HG02885 (cell line): ENCODE results near the gene RARB.

Experiments used
- ATAC-seq: cut with Tn5 transposase; IDR thresholded peaks from one replicate; pipeline ENCODE4 v1.9.1; 2021; ENCODE audit warnings: mild to moderate bottlenecking; ENCODE audit not compliant: unreplicated experiment, poor library complexity

The RARB gene

DNA sequence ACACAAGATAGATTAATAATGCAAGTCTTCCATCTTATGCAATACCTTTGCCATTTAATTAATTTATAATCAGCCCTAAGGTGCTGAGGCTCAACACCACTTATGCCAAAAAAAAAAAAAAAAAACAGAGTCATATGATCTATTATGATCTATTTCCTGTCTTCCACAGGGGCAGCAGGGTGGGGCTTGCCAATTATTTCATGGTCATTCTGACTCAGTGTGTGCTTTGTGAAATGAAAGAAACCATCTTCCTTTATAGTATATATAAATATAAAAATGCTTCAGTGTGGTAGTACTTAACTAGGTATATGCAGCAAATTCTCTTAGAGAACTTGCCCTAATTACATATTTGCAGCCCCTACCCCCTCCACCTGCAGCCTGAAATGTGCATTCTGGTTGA is 7.2 kb upstream of the RARB start:
- no peak for ATAC-seq

DNA sequence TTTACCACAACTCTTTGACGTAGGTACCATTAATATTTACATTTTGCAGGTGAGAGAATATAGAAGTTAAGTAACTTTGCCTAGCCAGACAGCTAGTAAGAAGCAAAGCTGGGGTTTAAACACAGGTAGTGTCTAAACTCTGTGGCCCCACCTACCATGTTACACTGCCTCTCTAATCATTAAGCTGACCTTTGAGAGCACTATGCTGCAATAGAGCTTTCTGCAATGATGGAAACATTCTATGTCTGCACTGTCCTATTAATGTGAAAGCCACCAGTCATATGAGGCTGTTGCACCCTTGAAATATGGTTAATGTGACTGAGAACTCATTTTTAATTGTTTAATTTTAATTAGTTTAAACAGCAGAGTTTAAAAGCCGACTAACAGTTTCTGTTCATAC is 6.3 kb upstream of the RARB start:
- ATAC-seq: no peak

DNA sequence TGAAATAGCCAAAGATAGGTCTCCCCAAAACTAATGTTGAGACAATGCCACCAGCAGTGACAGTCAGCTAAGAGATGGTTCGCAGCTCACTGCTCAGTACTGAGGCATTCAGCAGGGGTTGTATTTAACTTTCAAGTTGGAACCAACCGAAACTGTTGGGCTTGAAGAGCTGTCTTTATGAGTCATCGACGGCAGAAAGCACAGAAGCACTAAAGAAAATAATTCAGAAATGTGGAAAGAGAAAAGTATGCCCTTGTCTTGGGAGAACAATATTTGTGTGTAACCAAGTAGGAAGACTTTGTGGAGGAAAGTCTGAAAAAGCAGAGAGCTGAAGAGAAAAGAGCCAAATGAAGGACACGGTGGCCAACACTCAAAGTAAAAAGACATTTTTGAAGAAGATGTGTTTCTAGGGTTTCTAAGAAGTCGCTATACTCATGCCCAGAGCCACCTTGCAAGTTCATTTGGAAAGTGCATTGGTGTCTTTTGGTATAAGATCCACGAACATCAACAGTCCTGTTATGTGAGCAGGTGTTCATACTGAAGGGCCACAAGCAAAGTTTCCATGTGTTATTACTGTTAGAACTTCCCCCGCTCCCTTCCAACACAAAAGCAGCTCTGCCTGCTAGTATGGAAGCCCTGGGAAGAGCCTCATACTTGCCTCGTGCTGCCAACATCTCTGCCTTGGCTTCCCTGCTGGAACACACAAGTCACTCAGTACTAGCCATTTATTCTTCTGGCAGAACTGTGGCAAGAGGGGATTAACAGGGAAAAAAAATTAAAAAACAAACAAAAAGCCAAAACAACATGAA is 4.1 kb upstream of the RARB start:
- ATAC-seq: no peak

DNA sequence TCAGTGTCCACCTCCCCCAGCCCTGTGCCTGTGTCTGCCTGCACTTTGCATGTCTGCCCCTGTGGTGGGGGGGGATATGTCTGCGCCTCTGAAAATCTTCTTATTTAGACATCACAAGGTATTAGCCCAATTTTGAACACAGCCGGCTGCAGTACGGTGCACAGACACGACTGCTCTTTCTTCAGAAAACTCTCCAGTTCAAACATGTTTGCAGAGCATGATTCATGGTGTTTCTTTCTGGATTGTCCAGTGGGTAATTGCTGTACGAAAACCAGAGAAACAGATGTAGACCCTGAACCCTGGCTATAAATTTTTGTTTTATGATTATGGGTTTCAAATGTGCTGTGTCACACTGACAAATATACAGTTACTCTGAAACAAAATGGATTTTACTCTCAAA is 3.4 kb upstream of the RARB start:
- ATAC-seq: no peak

DNA sequence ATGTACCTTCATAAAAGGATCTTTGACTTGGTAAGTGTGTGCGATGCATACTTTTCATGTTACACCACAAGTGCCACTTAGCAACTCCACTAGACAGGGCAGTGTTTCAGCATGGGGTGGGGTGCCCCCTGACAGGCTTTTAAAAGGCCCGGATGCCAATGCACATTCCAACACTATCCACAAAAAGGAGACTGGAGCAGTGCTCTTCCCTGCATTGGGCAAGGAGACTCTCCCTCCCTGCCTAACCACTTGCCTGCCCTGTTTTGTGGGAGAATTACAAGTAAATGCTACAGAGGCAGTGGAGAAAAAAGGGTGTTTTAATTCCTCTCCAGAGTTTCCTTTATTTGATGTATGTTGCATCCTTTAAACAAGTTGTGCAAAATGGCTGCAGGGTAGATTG is 1.7 kb upstream of the RARB start:
- ATAC-seq: no peak

DNA sequence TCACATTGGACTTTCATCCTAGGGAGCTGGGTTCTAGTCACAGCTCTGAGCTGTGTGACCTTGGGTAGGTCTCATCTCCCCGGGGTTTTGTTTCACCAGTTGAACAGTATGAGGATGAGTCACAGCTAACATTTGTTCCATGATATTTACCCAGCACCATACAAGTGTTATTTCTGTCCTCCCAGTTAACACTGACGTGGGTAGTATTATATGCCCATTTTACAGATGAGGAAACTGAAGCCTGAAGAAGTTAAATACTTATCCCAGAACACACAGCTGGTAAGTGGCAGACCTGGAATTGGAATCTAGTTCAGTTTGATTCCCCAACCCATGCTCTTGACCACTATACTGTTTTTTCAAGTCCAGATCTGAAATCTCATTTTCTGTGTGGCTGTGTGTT is 908 bp upstream of the RARB start:
- no peak for ATAC-seq

DNA sequence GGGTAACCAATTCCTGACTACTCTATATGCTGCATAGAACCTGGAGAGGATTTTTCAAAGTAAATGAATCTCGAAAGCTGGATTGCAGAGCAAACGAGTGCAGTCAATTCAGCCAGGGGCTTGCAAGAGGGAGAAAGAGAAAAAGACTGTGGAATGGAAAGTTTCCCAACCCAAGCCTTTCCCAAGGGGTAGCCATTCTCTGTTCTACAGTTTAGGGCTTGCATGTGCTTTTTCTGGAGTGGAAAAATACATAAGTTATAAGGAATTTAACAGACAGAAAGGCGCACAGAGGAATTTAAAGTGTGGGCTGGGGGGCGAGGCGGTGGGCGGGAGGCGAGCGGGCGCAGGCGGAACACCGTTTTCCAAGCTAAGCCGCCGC is 511 bp upstream of the RARB start:
- ATAC-seq: no peak

DNA sequence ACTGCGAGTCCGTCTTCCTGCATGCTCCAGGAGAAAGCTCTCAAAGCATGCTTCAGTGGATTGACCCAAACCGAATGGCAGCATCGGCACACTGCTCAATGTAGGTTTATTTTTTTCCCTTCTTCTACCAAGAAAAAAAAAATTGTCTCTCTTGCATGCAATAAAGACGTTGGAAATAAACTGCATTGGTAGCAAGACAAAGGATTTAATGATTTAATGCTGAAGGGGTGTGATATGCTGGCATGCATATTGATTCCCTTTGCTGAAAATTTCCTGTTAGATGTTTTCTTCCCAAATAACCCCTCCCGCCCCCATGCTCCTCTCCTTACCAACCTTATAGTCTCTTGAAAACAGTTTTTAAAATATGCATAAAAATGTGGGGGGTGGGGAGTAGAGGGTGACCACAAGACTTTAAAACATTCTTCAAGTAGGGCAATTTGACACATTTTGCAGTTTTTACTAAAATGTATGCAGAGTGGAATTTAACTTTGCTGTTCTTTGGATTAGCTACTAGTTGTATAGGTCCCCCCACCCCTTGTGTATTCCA is 799 bp downstream of the RARB start:
- ATAC-seq: no peak

DNA sequence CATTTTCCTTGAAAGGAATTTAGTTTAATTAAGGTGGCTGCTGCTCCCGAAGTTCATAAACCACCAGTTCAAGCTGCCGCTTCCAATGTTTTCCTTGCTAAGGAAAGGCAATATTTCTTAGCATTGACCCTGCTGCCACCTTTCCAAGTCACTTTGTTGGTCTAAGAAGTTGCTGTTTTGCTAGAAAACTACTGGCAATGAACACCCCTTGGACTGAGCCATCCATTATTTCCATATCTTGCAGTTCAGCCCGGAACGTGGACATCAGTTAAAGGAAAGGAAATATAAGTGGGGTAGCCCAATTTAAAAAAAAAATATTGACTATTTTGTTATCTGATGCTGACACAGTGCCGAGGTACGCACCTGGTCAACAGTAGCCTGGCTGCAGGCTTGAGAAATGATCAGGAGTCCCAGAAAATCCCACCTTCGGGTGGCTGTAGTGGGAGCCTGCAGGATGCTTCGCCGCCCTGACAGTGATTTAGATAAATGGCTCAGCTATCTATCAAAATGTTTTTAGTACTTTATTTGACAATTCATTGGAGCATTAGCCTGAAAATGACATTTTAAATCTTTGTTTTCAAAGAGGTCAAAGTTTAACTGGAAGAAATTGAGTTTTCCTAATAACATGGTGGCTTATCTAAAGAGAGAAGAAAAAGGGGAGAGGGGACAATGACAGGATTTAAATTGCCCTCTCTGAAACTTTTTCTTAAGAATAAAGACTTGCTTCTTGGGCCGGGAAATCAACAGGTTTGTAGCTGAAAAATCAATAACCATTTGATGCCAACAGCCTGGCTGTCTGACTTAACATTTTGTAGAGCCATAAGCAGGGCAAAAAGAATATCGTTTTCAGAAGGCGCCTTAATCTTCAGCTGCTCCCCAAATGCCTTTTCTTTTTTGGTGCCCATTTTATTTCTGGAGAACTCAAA is 1.6 kb downstream of the RARB start:
- no peak for ATAC-seq

DNA sequence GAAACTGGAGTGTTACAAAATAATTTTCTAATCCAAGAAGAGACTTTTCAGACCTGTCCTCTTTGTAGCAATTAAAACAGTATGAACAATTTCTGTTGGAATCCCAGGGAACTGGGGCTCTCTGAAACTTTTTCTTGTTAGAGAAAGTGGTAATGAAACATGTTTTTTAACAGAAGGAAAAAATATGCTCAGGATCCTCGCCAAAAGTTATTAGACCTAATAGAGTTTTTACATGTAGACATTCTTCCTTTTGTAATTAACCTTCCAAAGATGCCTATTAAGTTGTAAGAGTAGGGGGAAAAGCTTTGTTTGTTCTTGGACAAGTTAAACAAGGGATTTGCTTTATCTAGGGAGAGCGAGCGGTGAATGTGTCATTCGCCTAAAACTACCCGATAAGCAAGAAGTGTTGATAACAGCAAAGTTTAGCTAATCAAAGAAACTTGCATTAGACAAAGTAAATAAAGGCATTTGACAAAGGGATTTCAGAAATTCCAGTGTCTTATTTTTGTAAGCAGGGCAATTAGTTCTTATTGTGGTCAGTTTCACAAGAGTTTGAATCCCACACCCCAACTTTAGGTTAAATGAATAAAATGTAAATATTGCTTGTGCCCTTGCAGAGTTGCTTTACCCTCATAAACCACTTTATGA is 2.3 kb downstream of the RARB start:
- no peak for ATAC-seq

DNA sequence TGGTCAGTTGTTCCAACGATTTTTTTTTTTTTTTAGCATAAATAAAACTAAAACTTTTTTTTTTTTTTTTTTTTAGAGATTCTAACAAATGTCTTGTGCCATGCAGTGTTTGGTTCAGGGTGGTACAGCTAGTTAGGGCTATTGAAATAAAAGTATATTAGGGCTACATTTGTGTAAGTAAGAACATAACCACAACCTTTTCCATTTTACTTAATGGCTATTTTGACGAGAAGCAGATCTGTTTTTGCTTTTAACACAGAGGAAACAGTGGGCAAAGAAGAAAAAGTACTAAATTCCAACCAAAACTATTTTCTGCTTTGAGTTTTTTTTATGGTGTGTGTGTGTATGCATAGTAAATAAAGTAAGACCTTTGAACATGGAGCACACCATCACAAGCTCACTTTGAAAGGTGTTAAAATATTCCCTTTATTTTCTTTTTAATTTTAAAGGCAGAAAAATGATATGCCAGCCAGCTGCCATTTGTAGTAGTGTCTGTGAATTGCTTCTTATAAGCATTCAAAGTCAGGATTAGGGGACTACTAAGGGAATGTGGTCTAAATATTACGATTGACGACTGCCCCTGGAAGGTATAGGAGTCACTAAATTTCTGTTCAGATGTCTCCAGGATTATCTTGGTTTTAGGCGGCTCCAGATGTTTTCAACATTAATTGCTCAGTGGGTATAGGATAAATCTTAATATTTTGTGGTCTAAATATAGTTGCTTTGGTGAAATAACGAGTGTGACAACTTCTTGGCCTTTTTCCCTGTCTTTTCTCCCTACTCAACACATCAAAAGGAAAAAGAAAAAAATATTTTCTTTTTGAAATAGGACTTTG is 3.1 kb downstream of the RARB start:
- ATAC-seq: no peak

DNA sequence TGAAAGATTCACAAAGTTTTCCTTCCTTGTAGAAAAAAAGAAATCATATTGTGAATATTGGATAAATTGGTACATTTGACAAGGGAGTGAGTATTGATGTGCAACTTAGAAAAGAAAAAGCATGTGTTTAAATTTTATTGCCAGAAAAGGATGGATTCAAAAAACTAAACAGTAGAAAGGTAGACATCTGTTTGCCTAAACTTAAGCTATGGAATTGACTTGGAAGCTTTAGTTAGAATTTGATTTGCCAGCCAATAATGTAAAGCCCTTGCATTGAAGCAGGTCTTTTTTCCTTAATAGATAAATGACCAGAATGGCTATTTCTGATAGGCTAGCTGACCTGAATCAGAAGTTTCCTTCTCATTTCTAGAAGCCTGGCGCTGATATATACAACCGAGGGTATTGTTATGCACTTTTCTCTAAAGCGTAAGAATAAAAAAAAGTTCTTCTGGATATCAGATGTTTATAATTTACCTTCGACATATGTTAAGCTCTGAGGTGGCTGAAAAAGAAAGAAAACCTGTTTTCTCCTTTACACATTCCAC is 4.2 kb downstream of the RARB start:
- ATAC-seq: no peak

DNA sequence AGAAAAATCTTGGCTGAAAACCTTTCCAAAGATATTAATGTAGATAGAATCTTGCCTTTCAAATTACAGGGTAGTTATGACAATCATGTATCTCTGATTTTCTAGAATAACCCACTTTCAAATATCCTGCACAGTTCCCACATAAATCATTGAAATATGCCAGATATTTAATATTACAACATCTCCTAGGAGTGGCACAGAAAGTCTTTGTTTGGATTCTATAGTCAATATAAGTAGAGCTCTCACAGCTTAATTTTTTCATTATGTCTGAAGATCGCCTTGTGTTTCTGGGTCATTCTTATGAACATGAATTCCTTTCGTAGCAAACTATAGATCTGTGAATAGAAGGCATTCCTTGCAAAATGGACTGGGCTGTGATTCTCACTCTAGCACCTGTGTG is 5.0 kb downstream of the RARB start:
- no peak for ATAC-seq

DNA sequence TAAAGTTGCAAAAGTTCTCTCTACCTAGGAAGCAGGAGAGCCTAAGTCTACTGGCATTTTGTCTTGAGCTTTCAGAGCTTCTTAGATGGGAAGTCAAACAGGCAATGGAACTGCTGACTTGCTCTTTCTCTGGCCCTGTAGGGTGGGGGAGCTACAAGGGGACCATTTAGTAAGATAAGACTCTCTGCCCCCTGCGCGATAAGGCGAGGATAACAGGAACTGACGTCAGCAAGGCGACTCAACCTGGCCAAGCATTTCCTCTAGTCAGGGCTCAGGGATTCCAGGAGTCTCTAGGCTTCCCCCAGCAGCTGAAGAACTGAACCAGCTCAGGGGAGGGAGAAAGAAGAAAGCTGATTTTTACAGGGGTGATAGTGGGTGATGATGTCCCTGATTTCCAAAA is 5.8 kb downstream of the RARB start:
- no peak for ATAC-seq

DNA sequence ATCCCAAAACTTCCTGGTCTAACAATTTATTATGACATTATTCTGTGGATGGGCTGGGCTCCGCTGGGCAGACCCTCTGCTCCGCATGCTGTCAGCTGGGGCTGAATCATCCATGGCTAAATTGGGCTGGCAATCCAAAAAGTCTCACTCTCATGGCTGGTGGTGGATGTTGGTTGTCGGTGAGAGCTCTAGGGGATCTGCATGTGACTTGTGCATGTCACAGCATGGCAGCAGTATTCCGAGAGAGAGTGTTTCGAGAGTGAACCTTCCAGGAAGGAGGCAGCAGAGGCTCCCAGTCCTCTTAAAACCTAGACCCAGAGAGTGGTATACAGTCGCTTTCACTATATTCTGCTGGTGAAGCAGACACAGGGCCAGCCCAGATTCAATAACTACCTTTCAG is 9.9 kb downstream of the RARB start:
- ATAC-seq: no peak

DNA sequence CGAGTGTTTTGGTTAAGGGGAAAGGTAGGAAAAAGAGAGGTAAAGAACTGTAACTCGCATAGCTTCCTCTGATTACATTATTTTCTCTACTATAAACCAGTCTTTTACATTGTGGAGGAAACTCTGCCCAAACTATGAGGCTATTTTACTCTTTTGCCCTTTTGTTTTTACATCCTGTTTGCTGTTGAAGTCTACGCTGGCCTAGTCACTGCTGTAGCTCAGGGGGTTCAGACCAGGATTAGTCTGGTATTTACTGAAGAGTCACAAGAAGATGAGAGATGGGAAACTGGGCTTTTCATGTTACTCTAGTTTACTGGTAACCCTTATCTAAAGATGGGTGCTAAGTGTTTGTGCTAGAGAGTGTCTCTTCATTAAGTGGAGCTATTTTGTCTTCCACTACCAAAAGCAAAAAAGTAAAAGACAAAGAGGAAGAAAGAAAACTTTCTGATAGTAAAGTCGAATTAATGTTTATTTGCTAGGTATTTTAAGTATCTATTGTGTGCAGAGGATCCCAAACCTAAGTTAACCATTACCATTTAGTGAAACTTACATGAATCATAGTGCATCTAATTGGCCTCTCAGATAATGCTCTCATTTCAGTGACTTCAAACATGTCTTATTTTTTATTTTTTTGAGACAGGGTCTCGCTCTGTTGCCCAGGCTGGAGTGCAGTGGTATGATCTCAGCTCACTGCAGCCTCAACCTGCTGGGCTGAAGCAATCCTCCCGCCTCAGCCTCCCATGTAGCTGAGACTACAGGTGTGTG is 10.9 kb downstream of the RARB start:
- ATAC-seq: no peak

DNA sequence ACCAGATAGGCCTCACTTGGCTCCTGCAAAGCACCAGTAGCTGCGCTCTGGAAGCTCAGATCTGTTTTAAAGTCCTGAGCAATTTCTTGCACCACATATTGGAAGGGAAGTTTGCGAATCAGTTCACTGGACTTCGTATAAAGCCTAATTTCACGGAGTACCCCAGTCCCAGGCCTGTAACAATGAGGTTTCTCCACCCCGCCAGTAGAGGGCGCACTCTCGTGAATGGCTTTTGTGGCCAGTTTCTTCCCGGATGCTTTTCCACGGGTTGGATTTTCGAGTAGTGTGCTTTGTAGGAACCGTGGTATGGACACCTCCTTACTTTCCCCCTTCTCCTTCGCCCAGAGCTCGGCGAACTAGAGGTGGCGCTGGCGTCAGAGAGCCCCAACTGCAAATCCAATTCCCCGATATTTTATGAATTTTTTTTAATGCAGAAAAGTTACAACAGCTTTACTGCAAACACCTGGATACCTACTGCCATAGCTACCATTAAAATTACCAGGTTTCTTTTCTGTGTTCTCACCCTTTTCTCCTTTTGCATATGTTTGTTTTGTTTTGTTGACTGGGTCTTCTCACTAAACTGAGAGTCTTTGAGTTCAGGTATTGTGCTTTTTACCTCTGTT is 13.3 kb downstream of the RARB start:
- no peak for ATAC-seq

DNA sequence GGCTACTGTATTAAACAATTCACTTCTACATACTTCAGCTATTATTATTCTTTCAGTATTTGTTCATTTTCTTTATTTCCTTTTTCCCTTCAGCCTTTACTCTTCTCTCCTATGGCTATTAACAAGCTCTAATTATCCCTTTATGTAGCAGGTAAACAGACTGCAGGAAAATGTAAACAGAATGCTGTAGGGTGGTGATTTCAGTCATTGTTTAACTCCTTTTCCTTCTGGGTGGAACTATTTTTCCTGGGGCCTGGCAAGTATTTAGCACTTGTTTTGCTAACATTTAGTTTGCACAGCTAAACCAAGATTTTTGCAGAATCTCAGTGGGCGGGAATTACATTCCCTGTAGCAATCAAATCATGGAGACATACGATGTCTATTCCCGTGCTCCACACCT is 14.4 kb downstream of the RARB start:
- ATAC-seq: no peak

DNA sequence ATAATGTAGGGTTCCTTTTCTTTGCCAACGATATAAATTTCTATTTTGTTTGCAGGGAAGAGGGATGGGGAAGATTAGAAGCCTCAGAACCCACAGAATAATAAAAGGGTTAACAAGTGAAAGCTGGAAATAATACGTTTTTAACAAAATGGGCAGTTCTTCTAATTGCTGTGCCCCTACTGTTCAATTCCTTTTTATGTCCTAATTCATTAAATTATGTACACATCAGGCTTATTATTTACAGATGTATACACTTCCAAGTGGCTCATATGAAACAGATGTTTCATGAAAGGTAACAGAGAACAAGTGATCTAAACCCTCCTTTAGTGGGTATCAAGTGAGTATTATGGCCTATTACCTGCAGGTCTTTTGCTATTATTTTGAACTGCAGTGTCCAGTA is 16.2 kb downstream of the RARB start:
- no peak for ATAC-seq
